Epithelial cell of proximal tubule (primary cell): ENCODE data around the gene TGFB2. TPM values are rescaled to one million over a fixed set of nuclear protein-coding genes. Genes with fewer than 3 reads are reported as not detected.

Source experiments
- DNase-seq: peaks from one replicate; pipeline ENCODE4 v3.0.0-alpha.2; 2011; ENCODE audit warnings: low read depth
- H3K4me3 ChIP-seq: 2 replicates; pipeline ENCODE4 v1.5.1; 2011; ENCODE audit warnings: low read depth, mild to moderate bottlenecking, low read length
- CTCF ChIP-seq: conservative IDR thresholded peaks from 2 replicates; pipeline ENCODE4 v1.5.1; 2012; ENCODE audit warnings: low read depth, mild to moderate bottlenecking, low read length
- total RNA-seq: library from RNA; depleted of rRNA; stranded (reverse); fragments of >200 nt; gene quantifications from 2 replicates; pipeline ENCODE4 v1.2.3, GENCODE V29; 2015

The TGFB2 gene
- total RNA-seq, 1 donor from 2014 or later = 33.7 TPM

- TF ChIP-seq CTCF = no peak
- no peak for DNase-seq
- no peak overlapping the region for H3K4me3 ChIP-seq
Observed at GRCh38 chr1:218366322-218367052, 21.4 kb downstream of the TGFB2 start.

GRCh38 chr1:218367118-218367517, 22.0 kb downstream of the TGFB2 start:
- H3K4me3 ChIP-seq = no peak overlapping the region
- DNase-seq = no peak
- TF ChIP-seq CTCF = no peak

- no peak for TF ChIP-seq CTCF
- DNase-seq = no peak
- H3K4me3 ChIP-seq = no peak overlapping the region
Observed at GRCh38 chr1:218368686-218369085, 23.6 kb downstream of the TGFB2 start.

- TF ChIP-seq CTCF = no peak
- DNase-seq = no peak
- no peak overlapping the region for H3K4me3 ChIP-seq
Observed at GRCh38 chr1:218369688-218370511, 24.8 kb downstream of the TGFB2 start.

- no peak for TF ChIP-seq CTCF
- no peak overlapping the region for H3K4me3 ChIP-seq
- DNase-seq = no peak
Observed at GRCh38 chr1:218371927-218372672, 27.0 kb downstream of the TGFB2 start.

GRCh38 chr1:218374401-218375353, 29.5 kb downstream of the TGFB2 start:
- TF ChIP-seq CTCF = no peak
- DNase-seq = no peak
- H3K4me3 ChIP-seq = no peak overlapping the region
